Astrocyte (in vitro differentiated cells and primary cell): ENCODE measurements around the gene CPEB3. TPM values are rescaled to one million over a fixed set of nuclear protein-coding genes. Genes with fewer than 3 reads are reported as not detected.

Source experiments
- DNase-seq: peaks from one replicate; pipeline ENCODE4 v3.0.0-alpha.2; 2010; ENCODE audit warnings: low read depth
- FAIRE-seq: peaks from 2 replicates; lab custom pipeline; 2011; peaks lifted over from hg19 to GRCh38; lab: Jason Lieb, UNC
- H2AFZ ChIP-seq: 2 replicates; pipeline ENCODE4 v1.6.0; 2012; ENCODE audit warnings: low read depth, low read length, inconsistent platforms
- H3K27ac ChIP-seq: 2 replicates; pipeline ENCODE4 v1.5.1; 2011; ENCODE audit warnings: low read depth, low read length, inconsistent platforms
- H3K27me3 ChIP-seq: 2 replicates; pipeline ENCODE4 v1.6.0; 2011; ENCODE audit warnings: low read length, inconsistent platforms; ENCODE audit not compliant: insufficient read depth
- H3K36me3 ChIP-seq: 2 replicates; pipeline ENCODE4 v1.5.1; 2011; ENCODE audit warnings: low read length, inconsistent platforms; ENCODE audit not compliant: insufficient read depth
- H3K4me1 ChIP-seq: 2 replicates; pipeline ENCODE4 v1.5.1; 2011; ENCODE audit warnings: low read length, inconsistent platforms; ENCODE audit not compliant: insufficient read depth
- H3K4me2 ChIP-seq: 2 replicates; pipeline ENCODE4 v1.6.0; 2012; ENCODE audit warnings: low read length, inconsistent platforms
- H3K4me3 ChIP-seq: 2 replicates; pipeline ENCODE4 v1.5.1; 2011; ENCODE audit warnings: low read depth, mild to moderate bottlenecking, low read length, inconsistent platforms; ENCODE audit not compliant: insufficient read depth
- H3K79me2 ChIP-seq: 2 replicates; pipeline ENCODE4 v1.6.0; 2012; ENCODE audit warnings: mild to moderate bottlenecking, low read length, inconsistent platforms; ENCODE audit not compliant: insufficient read depth
- H3K9ac ChIP-seq: 2 replicates; pipeline ENCODE4 v1.6.0; 2012; ENCODE audit warnings: mild to moderate bottlenecking, low read length, inconsistent platforms
- H3K9me3 ChIP-seq: 2 replicates; pipeline ENCODE4 v1.5.1; 2012; ENCODE audit warnings: low read depth, mild to moderate bottlenecking, low read length, inconsistent platforms; ENCODE audit not compliant: insufficient read depth
- H4K20me1 ChIP-seq: 2 replicates; pipeline ENCODE4 v1.6.0; 2012; ENCODE audit warnings: low read length, inconsistent platforms; ENCODE audit not compliant: insufficient read depth
- H3K27ac Mint-ChIP-seq: one replicate; pipeline ENCODE4 v1.8.0; 2021; ENCODE audit warnings: mild to moderate bottlenecking, mixed read lengths; ENCODE audit not compliant: unreplicated experiment
- H3K27me3 Mint-ChIP-seq: one replicate; pipeline ENCODE4 v1.8.0; 2021; ENCODE audit warnings: low read depth, mixed read lengths; ENCODE audit not compliant: unreplicated experiment
- H3K36me3 Mint-ChIP-seq: one replicate; pipeline ENCODE4 v1.8.0; 2021; ENCODE audit warnings: low read depth, mixed read lengths; ENCODE audit not compliant: unreplicated experiment
- H3K4me1 Mint-ChIP-seq: one replicate; pipeline ENCODE4 v1.8.0; 2021; ENCODE audit warnings: low read depth, mixed read lengths; ENCODE audit not compliant: unreplicated experiment
- H3K4me3 Mint-ChIP-seq: one replicate; pipeline ENCODE4 v1.8.0; 2021; ENCODE audit warnings: mild to moderate bottlenecking, moderate library complexity, mixed read lengths; ENCODE audit not compliant: unreplicated experiment
- H3K9me3 Mint-ChIP-seq: one replicate; pipeline ENCODE4 v1.8.0; 2021; ENCODE audit warnings: mild to moderate bottlenecking, mixed read lengths; ENCODE audit not compliant: unreplicated experiment
- EZH2 ChIP-seq: IDR thresholded peaks from 2 replicates; pipeline ENCODE4 v1.6.1; 2012; ENCODE audit warnings: mild to moderate bottlenecking, low read length, inconsistent platforms; ENCODE audit not compliant: insufficient read depth
- total RNA-seq: library from RNA; stranded (reverse); gene quantifications from 2 replicates; pipeline ENCODE4 v1.2.1, GENCODE V29; 2021
- TF ChIP-seq, protein P1 (sequence below): IDR thresholded peaks from 2 replicates; pipeline ENCODE4 v1.5.1; 2011; ENCODE audit warnings: low read depth, mild to moderate bottlenecking, inconsistent platforms, low read length, moderate library complexity; ENCODE audit not compliant: insufficient read depth

The CPEB3 gene
- total RNA-seq, 1 donor from 2014 or later = 1.6 TPM

DNA sequence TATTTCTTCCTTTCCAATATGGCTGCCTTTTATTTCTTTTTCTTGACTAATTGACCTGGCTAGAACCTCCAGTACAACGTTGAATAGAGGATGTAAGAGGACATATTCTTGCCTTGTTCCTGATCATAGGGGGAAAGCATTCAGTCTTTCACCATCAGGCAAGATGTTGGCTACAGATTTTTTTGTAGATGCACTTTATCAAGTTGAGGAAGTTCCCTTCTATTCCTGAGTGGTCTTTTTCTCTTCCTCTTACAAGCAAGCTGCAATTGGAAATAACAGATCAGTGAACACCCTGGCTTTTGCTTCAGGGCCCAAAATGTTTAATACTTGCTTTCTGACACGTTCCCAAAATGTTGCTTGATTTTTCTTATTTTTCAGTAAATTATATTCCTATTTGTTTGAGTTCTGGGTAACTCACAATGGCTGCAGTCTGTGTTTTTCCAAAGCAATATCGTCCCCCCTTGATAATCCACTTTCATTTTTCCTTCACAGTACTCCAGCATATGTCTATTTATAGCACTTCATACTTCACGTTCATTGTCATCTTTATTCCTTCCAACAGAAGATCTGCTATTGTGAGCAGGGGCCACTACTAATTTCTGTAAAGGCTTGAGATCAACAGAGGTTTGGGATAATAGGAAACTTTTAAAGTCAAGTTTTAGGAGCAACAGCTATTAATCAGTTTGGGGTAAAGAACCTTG lies 11.7 kb downstream of the CPEB3 start:
- H3K27ac Mint-ChIP-seq = no peak overlapping the region
- DNase-seq (no peak), FAIRE-seq (peak; percentile 13)
- H3K36me3 ChIP-seq = no peaks in the 10 kb centered on the region
- H3K36me3 Mint-ChIP-seq = no peaks in the 10 kb centered on the region
- H4K20me1 ChIP-seq = no peaks in the 10 kb centered on the region
- H3K9me3 Mint-ChIP-seq = no peaks in the 10 kb centered on the region
- no peak overlapping the region for H3K27ac ChIP-seq
- no peak overlapping the region for H3K4me2 ChIP-seq
- no peak overlapping the region for H3K4me3 ChIP-seq
- no peaks in the 10 kb centered on the region for H3K9me3 ChIP-seq
- H3K9ac ChIP-seq = no peak overlapping the region
- no peaks in the 10 kb centered on the region for H3K4me1 ChIP-seq
- H3K79me2 ChIP-seq = no peaks in the 10 kb centered on the region
- TF ChIP-seq, protein P1, sequence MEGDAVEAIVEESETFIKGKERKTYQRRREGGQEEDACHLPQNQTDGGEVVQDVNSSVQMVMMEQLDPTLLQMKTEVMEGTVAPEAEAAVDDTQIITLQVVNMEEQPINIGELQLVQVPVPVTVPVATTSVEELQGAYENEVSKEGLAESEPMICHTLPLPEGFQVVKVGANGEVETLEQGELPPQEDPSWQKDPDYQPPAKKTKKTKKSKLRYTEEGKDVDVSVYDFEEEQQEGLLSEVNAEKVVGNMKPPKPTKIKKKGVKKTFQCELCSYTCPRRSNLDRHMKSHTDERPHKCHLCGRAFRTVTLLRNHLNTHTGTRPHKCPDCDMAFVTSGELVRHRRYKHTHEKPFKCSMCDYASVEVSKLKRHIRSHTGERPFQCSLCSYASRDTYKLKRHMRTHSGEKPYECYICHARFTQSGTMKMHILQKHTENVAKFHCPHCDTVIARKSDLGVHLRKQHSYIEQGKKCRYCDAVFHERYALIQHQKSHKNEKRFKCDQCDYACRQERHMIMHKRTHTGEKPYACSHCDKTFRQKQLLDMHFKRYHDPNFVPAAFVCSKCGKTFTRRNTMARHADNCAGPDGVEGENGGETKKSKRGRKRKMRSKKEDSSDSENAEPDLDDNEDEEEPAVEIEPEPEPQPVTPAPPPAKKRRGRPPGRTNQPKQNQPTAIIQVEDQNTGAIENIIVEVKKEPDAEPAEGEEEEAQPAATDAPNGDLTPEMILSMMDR = no peak
- TF ChIP-seq EZH2 = no peak
- H3K27me3 ChIP-seq = no peaks in the 10 kb centered on the region
- H3K4me3 Mint-ChIP-seq = no peak overlapping the region
- no peaks in the 10 kb centered on the region for H3K27me3 Mint-ChIP-seq
- H3K4me1 Mint-ChIP-seq = peaks cover 2% of the 10 kb centered on the region
- H2AFZ ChIP-seq = no peak overlapping the region

DNA sequence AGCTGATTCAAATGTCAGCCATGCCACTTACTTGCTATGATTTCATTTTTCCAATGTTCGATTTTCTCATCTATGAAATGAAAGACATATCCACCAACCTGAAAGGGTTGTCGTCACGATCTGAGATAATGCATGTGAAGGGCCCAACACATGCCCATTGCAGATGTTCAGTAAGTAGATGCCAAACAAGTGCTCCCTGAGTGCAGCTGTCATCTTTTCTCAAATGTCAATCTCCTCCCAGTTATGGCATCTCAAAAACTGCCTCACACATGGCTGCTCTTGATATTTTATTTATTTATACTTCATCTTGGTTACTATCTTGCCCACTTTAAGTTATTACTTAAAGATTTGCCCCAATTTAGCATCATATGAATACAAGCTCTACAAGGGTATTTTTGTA lies 16.8 kb downstream of the CPEB3 start:
- no peak overlapping the region for H3K27ac Mint-ChIP-seq
- no peaks in the 10 kb centered on the region for H3K4me1 Mint-ChIP-seq
- H3K4me3 ChIP-seq = no peak overlapping the region
- H3K27me3 Mint-ChIP-seq = no peaks in the 10 kb centered on the region
- no peaks in the 10 kb centered on the region for H3K36me3 ChIP-seq
- H3K9ac ChIP-seq = no peak overlapping the region
- H2AFZ ChIP-seq = no peak overlapping the region
- no peak for DNase-seq
- no peaks in the 10 kb centered on the region for H3K9me3 ChIP-seq
- no peaks in the 10 kb centered on the region for H3K79me2 ChIP-seq
- no peak overlapping the region for H3K27ac ChIP-seq
- H4K20me1 ChIP-seq = no peaks in the 10 kb centered on the region
- H3K27me3 ChIP-seq = no peaks in the 10 kb centered on the region
- H3K4me1 ChIP-seq = no peaks in the 10 kb centered on the region
- no peaks in the 10 kb centered on the region for H3K9me3 Mint-ChIP-seq
- no peak overlapping the region for H3K4me3 Mint-ChIP-seq
- TF ChIP-seq, protein P1 = no peak
- no peak for TF ChIP-seq EZH2
- FAIRE-seq = no peak
- no peak overlapping the region for H3K4me2 ChIP-seq
- H3K36me3 Mint-ChIP-seq = no peaks in the 10 kb centered on the region

DNA sequence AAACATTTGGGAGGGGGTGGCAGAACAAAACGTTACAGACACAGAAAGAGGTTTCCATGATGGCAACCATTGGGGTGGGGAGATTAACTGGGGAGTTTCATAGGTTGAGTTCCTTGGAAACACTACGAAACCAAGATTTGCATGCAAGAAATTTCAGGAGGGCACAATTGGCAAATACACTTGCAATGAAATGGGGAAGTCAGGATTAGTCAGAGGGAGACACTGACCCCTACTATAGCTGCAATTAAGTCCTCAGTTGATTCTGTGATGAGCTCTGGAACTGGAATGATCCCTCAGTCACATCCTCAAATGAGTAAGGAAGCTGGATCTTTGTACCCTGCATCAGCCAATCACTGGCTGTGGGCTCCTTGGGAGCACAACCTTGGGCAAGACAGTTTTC lies 22.1 kb downstream of the CPEB3 start:
- H3K4me1 Mint-ChIP-seq = no peaks in the 10 kb centered on the region
- H2AFZ ChIP-seq = no peak overlapping the region
- no peak overlapping the region for H3K4me3 Mint-ChIP-seq
- H3K9ac ChIP-seq = no peak overlapping the region
- no peak overlapping the region for H3K27ac ChIP-seq
- H3K79me2 ChIP-seq = no peaks in the 10 kb centered on the region
- H3K27me3 ChIP-seq = no peaks in the 10 kb centered on the region
- no peak for DNase-seq
- no peaks in the 10 kb centered on the region for H3K4me1 ChIP-seq
- H3K36me3 ChIP-seq = no peaks in the 10 kb centered on the region
- H3K9me3 ChIP-seq = no peaks in the 10 kb centered on the region
- H4K20me1 ChIP-seq = no peaks in the 10 kb centered on the region
- no peak overlapping the region for H3K4me2 ChIP-seq
- no peaks in the 10 kb centered on the region for H3K9me3 Mint-ChIP-seq
- H3K27me3 Mint-ChIP-seq = no peaks in the 10 kb centered on the region
- no peak for TF ChIP-seq EZH2
- TF ChIP-seq, protein P1 = no peak
- H3K4me3 ChIP-seq = no peak overlapping the region
- H3K27ac Mint-ChIP-seq = no peak overlapping the region
- no peak for FAIRE-seq
- no peaks in the 10 kb centered on the region for H3K36me3 Mint-ChIP-seq
